Neural cell (in vitro differentiated cells): Measurements from ENCODE around the gene BHLHE23. TPM values are rescaled to one million over a fixed set of nuclear protein-coding genes. Genes with fewer than 3 reads are reported as not detected.

Source experiments
- H2AFZ ChIP-seq: fragments of 200-600, 300-800 bp; sonication (generic), shearing (Covaris generic); 2 replicates; pipeline ENCODE4 v1.6.0; 2014; ENCODE audit warnings: low read depth, mild to moderate bottlenecking, antibody characterized with exemption, low read length, moderate library complexity
- H3F3A ChIP-seq: fragments of 200-600 bp; shearing (Covaris generic); 2 replicates; pipeline ENCODE4 v1.6.1; 2016; ENCODE audit warnings: mild to moderate bottlenecking, moderate library complexity, mixed read lengths, antibody characterized with exemption, low read length; ENCODE audit not compliant: insufficient read depth, poor library complexity, severe bottlenecking
- H3K27ac ChIP-seq: fragments of 200-600, 300-800 bp; sonication (generic), shearing (Covaris generic); 2 replicates; pipeline ENCODE4 v1.5.1; 2014; ENCODE audit warnings: mild to moderate bottlenecking, low read length, moderate library complexity
- H3K27me3 ChIP-seq: fragments of 300-800, 200-600 bp; sonication (generic), shearing (Covaris generic); 2 replicates; pipeline ENCODE4 v1.6.0; 2014; ENCODE audit warnings: mild to moderate bottlenecking, low read depth, low read length, moderate library complexity; ENCODE audit not compliant: insufficient read depth
- H3K36me3 ChIP-seq: fragments of 300-800, 200-600 bp; sonication (generic), shearing (Covaris generic); 2 replicates; pipeline ENCODE4 v1.5.1; 2014; ENCODE audit warnings: mild to moderate bottlenecking, antibody characterized with exemption, low read length, moderate library complexity; ENCODE audit not compliant: insufficient read depth
- H3K4me2 ChIP-seq: fragments of 300-800, 200-600 bp; sonication (generic), shearing (Covaris generic); 2 replicates; pipeline ENCODE4 v1.6.0; 2014; ENCODE audit warnings: mild to moderate bottlenecking, low read length
- H3K4me3 ChIP-seq: fragments of 300-800, 200-600 bp; sonication (generic), shearing (Covaris generic); 2 replicates; pipeline ENCODE4 v1.5.1; 2014; ENCODE audit warnings: mild to moderate bottlenecking, low read length, moderate library complexity
- H3K79me2 ChIP-seq: fragments of 200-600 bp; shearing (Covaris generic); replicated peaks from 2 replicates; pipeline ENCODE4 v1.6.0; 2014; ENCODE audit warnings: mild to moderate bottlenecking, low read length, moderate library complexity; ENCODE audit not compliant: insufficient read depth
- H3K9ac ChIP-seq: fragments of 300-800, 200-600 bp; sonication (generic), shearing (Covaris generic); 2 replicates; pipeline ENCODE4 v1.6.1; 2016; ENCODE audit warnings: mild to moderate bottlenecking, low read length, mixed read lengths
- H3K9me2 ChIP-seq: fragments of 200-600 bp; shearing (Covaris generic); 2 replicates; pipeline ENCODE4 v1.6.1; 2016; ENCODE audit warnings: mild to moderate bottlenecking, low read length, mixed read lengths; ENCODE audit not compliant: insufficient read depth
- H3K9me3 ChIP-seq: fragments of 200-600, 300-800 bp; sonication (generic), shearing (Covaris generic); 2 replicates; pipeline ENCODE4 v1.6.1; 2016; ENCODE audit warnings: mild to moderate bottlenecking, mixed run types, low read length, moderate library complexity, mixed read lengths
- H4K20me1 ChIP-seq: fragments of 200-600 bp; shearing (Covaris generic); 2 replicates; pipeline ENCODE4 v1.6.1; 2016; ENCODE audit warnings: mild to moderate bottlenecking, mixed run types; ENCODE audit not compliant: insufficient read depth
- EP300 ChIP-seq: fragments of 450-650 bp; conservative IDR thresholded peaks from 2 replicates; pipeline ENCODE4 v1.6.1; 2014; ENCODE audit warnings: antibody characterized with exemption, mild to moderate bottlenecking, moderate library complexity; ENCODE audit not compliant: poor library complexity, severe bottlenecking
- EZH2 ChIP-seq: fragments of 200-600, 300-800 bp; shearing (Covaris generic), sonication (generic); IDR thresholded peaks from 2 replicates; pipeline ENCODE4 v1.6.1; 2014; ENCODE audit warnings: antibody characterized with exemption, low read length, borderline replicate concordance, mild to moderate bottlenecking; ENCODE audit not compliant: insufficient read depth, poor library complexity, severe bottlenecking
- MXI1 ChIP-seq: fragments of 450-650 bp; conservative IDR thresholded peaks from 2 replicates; pipeline ENCODE4 v1.6.1; 2014; ENCODE audit warnings: antibody characterized with exemption, mild to moderate bottlenecking; ENCODE audit not compliant: poor library complexity, severe bottlenecking
- POLR2AphosphoS5 ChIP-seq: IDR thresholded peaks from 2 replicates; pipeline ENCODE4 v1.6.1; 2012
- RAD21 ChIP-seq: fragments of 450-650 bp; conservative IDR thresholded peaks from 2 replicates; pipeline ENCODE4 v1.6.1; 2014; ENCODE audit warnings: antibody characterized with exemption, mild to moderate bottlenecking, moderate library complexity
- SMC3 ChIP-seq: fragments of 450-650 bp; conservative IDR thresholded peaks from 2 replicates; pipeline ENCODE4 v1.6.1; 2014; ENCODE audit warnings: antibody characterized with exemption, mild to moderate bottlenecking, moderate library complexity; ENCODE audit not compliant: poor library complexity
- TAF1 ChIP-seq: IDR thresholded peaks from 2 replicates; pipeline ENCODE4 v1.6.1; 2012; ENCODE audit warnings: low read depth
- polyA plus RNA-seq: library from polyadenylated mRNA; depleted of rRNA; stranded (reverse); fragments of >200 nt; gene quantifications from 2 replicates; pipeline ENCODE4 v1.2.3, GENCODE V29; 2014
- TF ChIP-seq, protein P1 (sequence below): IDR thresholded peaks from 2 replicates; pipeline ENCODE4 v1.6.1; 2012; ENCODE audit warnings: borderline replicate concordance
- TF ChIP-seq, protein P2 (sequence below): fragments of 450-650 bp; IDR thresholded peaks from 2 replicates; pipeline ENCODE4 v1.5.1; 2014; ENCODE audit warnings: antibody characterized with exemption, mild to moderate bottlenecking, moderate library complexity; ENCODE audit not compliant: poor library complexity, severe bottlenecking

BHLHE23 gene
- polyA plus RNA-seq, 1 donor from 2014 or later, result not detected

DNA sequence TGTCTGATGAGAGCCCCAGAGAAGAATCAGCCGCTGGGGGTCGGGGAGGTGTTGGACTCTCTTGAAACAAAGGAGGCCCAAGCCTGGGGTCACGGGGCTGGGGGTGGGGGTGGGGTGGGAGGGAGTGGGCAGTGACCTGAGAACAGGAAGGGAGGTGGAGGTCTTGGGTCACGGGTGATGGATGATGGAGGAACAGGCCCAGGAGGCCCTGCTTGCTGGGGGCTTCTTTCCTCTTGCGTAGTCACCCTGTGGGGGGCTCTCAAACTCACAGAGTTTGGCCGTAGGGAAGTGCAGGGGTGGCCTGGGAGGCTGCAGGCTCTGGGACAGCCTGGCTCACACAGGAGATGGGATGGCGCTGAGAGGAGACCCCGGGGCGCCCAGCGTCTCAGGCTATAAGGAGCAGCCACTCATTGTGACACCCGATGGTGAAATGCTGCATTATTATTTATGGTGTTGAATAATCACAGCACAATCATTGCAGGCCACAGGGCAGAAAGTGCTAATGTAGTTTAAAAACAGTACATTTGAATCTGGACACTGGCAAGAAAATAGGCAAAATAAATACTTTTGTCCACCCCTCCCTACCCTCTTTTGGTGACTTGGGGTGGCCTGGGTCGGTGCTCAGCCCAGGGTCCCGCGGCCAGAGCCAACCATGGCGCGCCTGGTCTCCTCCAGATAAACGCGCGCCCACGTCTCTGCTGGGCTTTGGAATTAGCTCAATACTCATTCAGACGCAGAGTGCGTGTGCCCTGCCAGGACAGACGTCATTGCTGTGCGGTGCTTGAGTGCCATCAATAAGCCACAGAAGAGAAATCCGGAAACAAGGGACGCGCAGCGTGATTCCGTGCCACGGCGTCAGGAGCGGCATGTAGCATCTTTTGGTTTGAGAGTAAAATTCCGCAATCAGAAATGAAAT lies 27.3 kb upstream of the BHLHE23 start:
- TF ChIP-seq RAD21 (no peak), POLR2AphosphoS5 (no peak), EZH2 (no peak), TAF1 (no peak), MXI1 (no peak), SMC3 (no peak), EP300 (no peak)
- TF ChIP-seq, protein P1, sequence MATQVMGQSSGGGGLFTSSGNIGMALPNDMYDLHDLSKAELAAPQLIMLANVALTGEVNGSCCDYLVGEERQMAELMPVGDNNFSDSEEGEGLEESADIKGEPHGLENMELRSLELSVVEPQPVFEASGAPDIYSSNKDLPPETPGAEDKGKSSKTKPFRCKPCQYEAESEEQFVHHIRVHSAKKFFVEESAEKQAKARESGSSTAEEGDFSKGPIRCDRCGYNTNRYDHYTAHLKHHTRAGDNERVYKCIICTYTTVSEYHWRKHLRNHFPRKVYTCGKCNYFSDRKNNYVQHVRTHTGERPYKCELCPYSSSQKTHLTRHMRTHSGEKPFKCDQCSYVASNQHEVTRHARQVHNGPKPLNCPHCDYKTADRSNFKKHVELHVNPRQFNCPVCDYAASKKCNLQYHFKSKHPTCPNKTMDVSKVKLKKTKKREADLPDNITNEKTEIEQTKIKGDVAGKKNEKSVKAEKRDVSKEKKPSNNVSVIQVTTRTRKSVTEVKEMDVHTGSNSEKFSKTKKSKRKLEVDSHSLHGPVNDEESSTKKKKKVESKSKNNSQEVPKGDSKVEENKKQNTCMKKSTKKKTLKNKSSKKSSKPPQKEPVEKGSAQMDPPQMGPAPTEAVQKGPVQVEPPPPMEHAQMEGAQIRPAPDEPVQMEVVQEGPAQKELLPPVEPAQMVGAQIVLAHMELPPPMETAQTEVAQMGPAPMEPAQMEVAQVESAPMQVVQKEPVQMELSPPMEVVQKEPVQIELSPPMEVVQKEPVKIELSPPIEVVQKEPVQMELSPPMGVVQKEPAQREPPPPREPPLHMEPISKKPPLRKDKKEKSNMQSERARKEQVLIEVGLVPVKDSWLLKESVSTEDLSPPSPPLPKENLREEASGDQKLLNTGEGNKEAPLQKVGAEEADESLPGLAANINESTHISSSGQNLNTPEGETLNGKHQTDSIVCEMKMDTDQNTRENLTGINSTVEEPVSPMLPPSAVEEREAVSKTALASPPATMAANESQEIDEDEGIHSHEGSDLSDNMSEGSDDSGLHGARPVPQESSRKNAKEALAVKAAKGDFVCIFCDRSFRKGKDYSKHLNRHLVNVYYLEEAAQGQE, result no peak
- TF ChIP-seq, protein P2, sequence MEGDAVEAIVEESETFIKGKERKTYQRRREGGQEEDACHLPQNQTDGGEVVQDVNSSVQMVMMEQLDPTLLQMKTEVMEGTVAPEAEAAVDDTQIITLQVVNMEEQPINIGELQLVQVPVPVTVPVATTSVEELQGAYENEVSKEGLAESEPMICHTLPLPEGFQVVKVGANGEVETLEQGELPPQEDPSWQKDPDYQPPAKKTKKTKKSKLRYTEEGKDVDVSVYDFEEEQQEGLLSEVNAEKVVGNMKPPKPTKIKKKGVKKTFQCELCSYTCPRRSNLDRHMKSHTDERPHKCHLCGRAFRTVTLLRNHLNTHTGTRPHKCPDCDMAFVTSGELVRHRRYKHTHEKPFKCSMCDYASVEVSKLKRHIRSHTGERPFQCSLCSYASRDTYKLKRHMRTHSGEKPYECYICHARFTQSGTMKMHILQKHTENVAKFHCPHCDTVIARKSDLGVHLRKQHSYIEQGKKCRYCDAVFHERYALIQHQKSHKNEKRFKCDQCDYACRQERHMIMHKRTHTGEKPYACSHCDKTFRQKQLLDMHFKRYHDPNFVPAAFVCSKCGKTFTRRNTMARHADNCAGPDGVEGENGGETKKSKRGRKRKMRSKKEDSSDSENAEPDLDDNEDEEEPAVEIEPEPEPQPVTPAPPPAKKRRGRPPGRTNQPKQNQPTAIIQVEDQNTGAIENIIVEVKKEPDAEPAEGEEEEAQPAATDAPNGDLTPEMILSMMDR, result no peak
- H3K27ac ChIP-seq, result peak overlapping the region; percentile 59
- H3K9me2 ChIP-seq, result no peaks in the 10 kb centered on the region
- peak overlapping the region; percentile 43 for H3K4me3 ChIP-seq
- H3K4me2 ChIP-seq, result no peak overlapping the region
- H3K9me3 ChIP-seq, result no peaks in the 10 kb centered on the region
- no peaks in the 10 kb centered on the region for H3F3A ChIP-seq
- no peaks in the 10 kb centered on the region for H3K79me2 ChIP-seq
- no peak overlapping the region for H2AFZ ChIP-seq
- H3K36me3 ChIP-seq, result no peaks in the 10 kb centered on the region
- no peaks in the 10 kb centered on the region for H4K20me1 ChIP-seq
- H3K9ac ChIP-seq, result peak overlapping the region; percentile 16
- no peaks in the 10 kb centered on the region for H3K27me3 ChIP-seq

DNA sequence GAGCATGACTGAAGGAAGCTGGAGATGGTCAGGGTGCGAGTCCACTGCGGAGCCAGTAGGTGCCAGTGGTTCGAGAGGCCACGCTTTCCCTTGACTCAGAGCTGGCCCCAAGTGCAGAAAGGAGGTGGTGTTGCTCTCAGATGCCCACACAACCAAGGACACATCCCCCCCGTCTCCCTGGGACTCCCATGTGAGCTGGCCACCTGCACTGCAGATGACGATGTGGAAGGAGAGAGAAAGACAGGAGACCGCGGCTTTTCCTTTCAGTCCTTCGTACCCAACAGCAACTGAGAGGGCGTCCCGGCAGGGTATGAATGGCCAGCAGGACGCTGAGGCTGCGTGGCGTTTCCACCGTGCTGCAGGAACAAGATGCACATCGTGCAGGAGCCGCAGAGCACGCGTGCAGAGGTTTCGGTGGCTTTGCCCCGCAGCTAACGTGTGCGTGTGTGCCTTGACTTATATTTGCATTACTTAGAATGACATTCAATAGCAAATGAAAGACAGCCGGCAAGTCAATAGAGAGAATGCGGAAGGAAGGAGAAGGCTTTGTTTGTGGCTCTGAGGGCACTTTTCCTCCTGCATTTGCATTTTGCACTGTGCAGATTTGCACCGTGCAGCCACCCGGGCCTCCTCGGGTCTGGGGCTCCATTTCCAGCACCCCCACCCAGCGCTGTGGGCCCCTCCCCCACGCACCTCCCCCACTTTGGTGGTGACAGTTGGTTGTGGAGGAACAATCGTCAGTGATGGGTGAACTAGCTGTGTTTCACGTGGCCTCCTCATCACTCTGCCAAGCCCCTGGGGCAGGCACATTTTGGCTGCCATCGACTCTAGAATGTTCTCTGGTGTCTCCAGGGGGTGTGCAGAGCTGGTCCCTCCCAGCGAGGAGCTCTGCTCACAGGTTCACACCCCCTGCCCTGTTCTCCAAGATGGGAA lies 26.4 kb upstream of the BHLHE23 start:
- no peaks in the 10 kb centered on the region for H3F3A ChIP-seq
- H3K9me2 ChIP-seq, result no peaks in the 10 kb centered on the region
- H3K9me3 ChIP-seq, result no peaks in the 10 kb centered on the region
- H3K4me2 ChIP-seq, result no peak overlapping the region
- peak overlapping the region; percentile 59 for H3K27ac ChIP-seq
- H3K4me3 ChIP-seq, result peak overlapping the region; percentile 43
- H3K36me3 ChIP-seq, result no peaks in the 10 kb centered on the region
- TF ChIP-seq POLR2AphosphoS5 (peak; percentile 33), TAF1 (no peak), EP300 (peak; percentile 46)
- no peak overlapping the region for H2AFZ ChIP-seq
- peak overlapping the region; percentile 26 for H3K9ac ChIP-seq
- no peaks in the 10 kb centered on the region for H3K27me3 ChIP-seq
- no peaks in the 10 kb centered on the region for H4K20me1 ChIP-seq
- H3K79me2 ChIP-seq, result no peaks in the 10 kb centered on the region
